HEK293T (cell line): ENCODE results near the gene ENAH.

ENCODE experiments used
- HDGF ChIP-seq: fragments of 450-650 bp; IDR thresholded peaks from 2 replicates; pipeline ENCODE4 v1.6.1; 2017; ENCODE audit warnings: antibody characterized with exemption, borderline replicate concordance
- SP1 ChIP-seq: fragments of 450-650 bp; IDR thresholded peaks from 2 replicates; pipeline ENCODE4 v1.6.1; 2017
- SUZ12 ChIP-seq: fragments of 450-650 bp; IDR thresholded peaks from 2 replicates; pipeline ENCODE4 v1.6.1; 2016; ENCODE audit warnings: mild to moderate bottlenecking
- TARDBP ChIP-seq: fragments of 450-650 bp; IDR thresholded peaks from 2 replicates; pipeline ENCODE4 v1.6.1; 2016

- TF ChIP-seq SP1 = no peak
- no peak for TF ChIP-seq SUZ12
- TF ChIP-seq HDGF = no peak
- no peak for TF ChIP-seq TARDBP
Observed at GRCh38 chr1:225694151-225694603, 41.3 kb upstream of the ENAH start.
